ENCODE measurements around the gene MRPL21. TPM values are rescaled to one million over a fixed set of nuclear protein-coding genes. Genes with fewer than 3 reads are reported as not detected.

MRPL21 gene
- total RNA-seq, 1 experiment from 2014 or later = 126 TPM

GRCh38 chr11:68938816-68939582, 35.4 kb upstream of the MRPL21 start:
- Histone ChIP-seq H3K36me3 (ENCODE audit: insufficient read depth, low read length, poor library complexity, severe bottlenecking) (peaks cover 43% of the 10 kb centered on the region), H3K27me3 (replicated peaks; ENCODE audit: insufficient read depth, low read depth, low read length, poor library complexity) (no peaks in the 10 kb centered on the region), H3K4me1 (ENCODE audit: insufficient read depth, low read length, poor library complexity, severe bottlenecking) (no peaks in the 10 kb centered on the region), H3K4me3 (ENCODE audit: low read depth, low read length, poor library complexity, severe bottlenecking) (no peak overlapping the region), H3K9me3 (ENCODE audit: low read depth, low read length, poor library complexity, severe bottlenecking) (no peaks in the 10 kb centered on the region), H3K27ac (ENCODE audit: low read depth, low read length, poor library complexity, severe bottlenecking) (no peak overlapping the region)
- no peak for DNase-seq (ENCODE audit: low spot score)
- intact Hi-C loops (cut with micrococcal nuclease; ENCODE audit: unreplicated experiment) = no loop called here
- POLR2A ChIA-PET (ENCODE audit: low non-redundant PET) = no interaction called here
- no TSS peak for BruUV-seq (replicated peaks)
- TF ChIP-seq CTCF (conservative IDR thresholded peaks at IDR 0.05; ENCODE audit: low read depth, low read length) (no peak), EZH2 (IDR thresholded peaks at IDR 0.05; ENCODE audit: borderline replicate concordance, low read depth, low read length, poor library complexity, severe bottlenecking) (no peak)
- CTCF ChIA-PET = interaction anchor here (0.5 kb wide), 1 partner anchor 218 kb away, joined by 3 read pairs; no protein-coding TSS in a partner anchor

GRCh38 chr11:68938088-68938487, 34.5 kb upstream of the MRPL21 start:
- H3K27ac ChIP-seq (ENCODE audit: low read depth, low read length, poor library complexity, severe bottlenecking) = no peak overlapping the region
- POLR2A ChIA-PET (ENCODE audit: low non-redundant PET) = no interaction called here
- intact Hi-C loops (cut with micrococcal nuclease; ENCODE audit: unreplicated experiment) = no loop called here
- H3K4me1 ChIP-seq (ENCODE audit: insufficient read depth, low read length, poor library complexity, severe bottlenecking) = no peaks in the 10 kb centered on the region
- no peak overlapping the region for H3K4me3 ChIP-seq (ENCODE audit: low read depth, low read length, poor library complexity, severe bottlenecking)
- TF ChIP-seq EZH2 (IDR thresholded peaks at IDR 0.05; ENCODE audit: borderline replicate concordance, low read depth, low read length, poor library complexity, severe bottlenecking) (no peak), CTCF (conservative IDR thresholded peaks at IDR 0.05; ENCODE audit: low read depth, low read length) (no peak)
- no peaks in the 10 kb centered on the region for H3K27me3 ChIP-seq (replicated peaks; ENCODE audit: insufficient read depth, low read depth, low read length, poor library complexity)
- peaks cover 44% of the 10 kb centered on the region for H3K36me3 ChIP-seq (ENCODE audit: insufficient read depth, low read length, poor library complexity, severe bottlenecking)
- DNase-seq (ENCODE audit: low spot score) = no peak
- CTCF ChIA-PET = no interaction called here
- BruUV-seq (replicated peaks) = no TSS peak
- H3K9me3 ChIP-seq (ENCODE audit: low read depth, low read length, poor library complexity, severe bottlenecking) = no peaks in the 10 kb centered on the region

GRCh38 chr11:68936676-68937620, 33.3 kb upstream of the MRPL21 start:
- CTCF ChIA-PET = no interaction called here
- POLR2A ChIA-PET (ENCODE audit: low non-redundant PET) = no interaction called here
- DNase-seq (ENCODE audit: low spot score) = no peak
- BruUV-seq (replicated peaks) = no TSS peak
- H3K4me3 ChIP-seq (ENCODE audit: low read depth, low read length, poor library complexity, severe bottlenecking) = no peak overlapping the region
- H3K27me3 ChIP-seq (replicated peaks; ENCODE audit: insufficient read depth, low read depth, low read length, poor library complexity) = no peaks in the 10 kb centered on the region
- H3K9me3 ChIP-seq (ENCODE audit: low read depth, low read length, poor library complexity, severe bottlenecking) = no peaks in the 10 kb centered on the region
- H3K4me1 ChIP-seq (ENCODE audit: insufficient read depth, low read length, poor library complexity, severe bottlenecking) = no peaks in the 10 kb centered on the region
- TF ChIP-seq CTCF (conservative IDR thresholded peaks at IDR 0.05; ENCODE audit: low read depth, low read length) (no peak), EZH2 (IDR thresholded peaks at IDR 0.05; ENCODE audit: borderline replicate concordance, low read depth, low read length, poor library complexity, severe bottlenecking) (no peak)
- no peak overlapping the region for H3K27ac ChIP-seq (ENCODE audit: low read depth, low read length, poor library complexity, severe bottlenecking)
- intact Hi-C loops (cut with micrococcal nuclease; ENCODE audit: unreplicated experiment) = no loop called here
- H3K36me3 ChIP-seq (ENCODE audit: insufficient read depth, low read length, poor library complexity, severe bottlenecking) = peaks cover 44% of the 10 kb centered on the region

Measured in A673 (cell line).